Parathyroid adenoma (tissue), 2 donors: ENCODE results near the gene RNF5.
A peak's percentile ranks its signal among the peaks of the same experiment; 100 is the strongest.

ENCODE experiments used
- H2AFZ ChIP-seq: fragments of 300-600 bp; sonication (generic); one replicate; pipeline ENCODE4 v1.7.0; 2017; ENCODE audit warnings: antibody characterized with exemption, mild to moderate bottlenecking
- H3K27ac ChIP-seq: fragments of 300-600 bp; sonication (generic); one replicate; pipeline ENCODE4 v1.7.0; 2017
- H3K27me3 ChIP-seq: fragments of 300-600 bp; sonication (generic); one replicate; pipeline ENCODE4 v1.7.0; 2017; ENCODE audit warnings: low read length; ENCODE audit not compliant: control insufficient read depth, insufficient read depth
- H3K36me3 ChIP-seq: fragments of 300-600 bp; sonication (generic); one replicate; pipeline ENCODE4 v1.7.0; 2017; ENCODE audit warnings: low read length; ENCODE audit not compliant: control insufficient read depth, insufficient read depth
- H3K4me1 ChIP-seq: fragments of 300-600 bp; sonication (generic); one replicate; pipeline ENCODE4 v1.7.0; 2017; ENCODE audit warnings: control low read depth
- H3K4me2 ChIP-seq: fragments of 300-600 bp; sonication (generic); one replicate; pipeline ENCODE4 v1.7.0; 2017; ENCODE audit warnings: low read length
- H3K4me3 ChIP-seq: fragments of 300-600 bp; sonication (generic); one replicate; pipeline ENCODE4 v1.7.0; 2017; ENCODE audit warnings: low read depth, low read length
- H3K79me2 ChIP-seq: fragments of 300-600 bp; sonication (generic); one replicate; pipeline ENCODE4 v1.7.0; 2017; ENCODE audit warnings: control low read depth
- H3K9ac ChIP-seq: fragments of 300-600 bp; sonication (generic); one replicate; pipeline ENCODE4 v1.7.0; 2017; ENCODE audit warnings: mild to moderate bottlenecking
- H3K9me3 ChIP-seq: fragments of 300-600 bp; sonication (generic); one replicate; pipeline ENCODE4 v1.7.0; 2017; ENCODE audit warnings: low read length; ENCODE audit not compliant: control insufficient read depth
- TF ChIP-seq, protein P1 (sequence below): fragments of 300-600 bp; sonication (generic); IDR thresholded peaks from one replicate; pipeline ENCODE4 v1.7.0; 2017; ENCODE audit warnings: antibody characterized with exemption, mild to moderate bottlenecking
- donor health status: primary hyperparathyroidism.

Gene RNF5

DNA sequence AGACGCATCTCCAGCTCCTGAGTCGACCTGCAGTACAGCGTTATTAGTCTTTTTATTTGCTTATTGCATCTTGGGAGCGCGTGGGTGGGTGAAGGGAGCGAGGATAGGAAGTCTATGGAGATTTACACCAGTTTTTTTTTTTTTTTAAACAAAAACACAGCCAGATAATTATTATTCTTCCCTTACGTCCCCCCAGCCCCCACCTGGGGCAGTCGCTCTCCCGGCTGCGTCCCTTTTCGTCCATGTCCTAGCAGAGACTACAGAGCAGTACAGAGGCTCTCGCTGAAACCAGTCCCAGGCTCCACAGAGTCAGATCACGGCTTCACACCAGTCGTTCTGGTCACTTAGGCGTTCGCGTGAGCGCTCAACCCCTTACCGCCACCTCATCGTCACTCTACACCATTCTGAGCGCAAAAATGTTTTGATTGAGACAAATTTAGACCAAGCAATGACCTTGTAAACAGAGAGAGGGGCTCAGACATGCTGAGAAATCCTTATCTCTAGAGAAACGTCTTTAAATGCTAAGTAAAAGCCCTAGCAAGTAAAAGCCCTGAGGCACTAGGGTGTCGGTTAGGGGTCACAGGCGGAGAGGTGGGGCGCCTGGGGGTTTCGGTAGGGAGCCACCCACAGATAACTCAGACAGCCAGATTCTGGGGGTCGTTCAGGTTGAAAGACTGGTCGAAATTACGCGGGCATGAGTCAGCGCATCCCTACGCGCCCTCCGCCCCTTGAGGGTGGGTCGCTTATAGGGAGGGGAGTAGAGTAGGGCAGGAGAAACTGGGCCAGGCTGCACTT lies 25.2 kb upstream of the RNF5 start:
- H3K9ac ChIP-seq: peak overlapping the region; percentile 50
- H3K4me2 ChIP-seq: peak overlapping the region; percentile 88

DNA sequence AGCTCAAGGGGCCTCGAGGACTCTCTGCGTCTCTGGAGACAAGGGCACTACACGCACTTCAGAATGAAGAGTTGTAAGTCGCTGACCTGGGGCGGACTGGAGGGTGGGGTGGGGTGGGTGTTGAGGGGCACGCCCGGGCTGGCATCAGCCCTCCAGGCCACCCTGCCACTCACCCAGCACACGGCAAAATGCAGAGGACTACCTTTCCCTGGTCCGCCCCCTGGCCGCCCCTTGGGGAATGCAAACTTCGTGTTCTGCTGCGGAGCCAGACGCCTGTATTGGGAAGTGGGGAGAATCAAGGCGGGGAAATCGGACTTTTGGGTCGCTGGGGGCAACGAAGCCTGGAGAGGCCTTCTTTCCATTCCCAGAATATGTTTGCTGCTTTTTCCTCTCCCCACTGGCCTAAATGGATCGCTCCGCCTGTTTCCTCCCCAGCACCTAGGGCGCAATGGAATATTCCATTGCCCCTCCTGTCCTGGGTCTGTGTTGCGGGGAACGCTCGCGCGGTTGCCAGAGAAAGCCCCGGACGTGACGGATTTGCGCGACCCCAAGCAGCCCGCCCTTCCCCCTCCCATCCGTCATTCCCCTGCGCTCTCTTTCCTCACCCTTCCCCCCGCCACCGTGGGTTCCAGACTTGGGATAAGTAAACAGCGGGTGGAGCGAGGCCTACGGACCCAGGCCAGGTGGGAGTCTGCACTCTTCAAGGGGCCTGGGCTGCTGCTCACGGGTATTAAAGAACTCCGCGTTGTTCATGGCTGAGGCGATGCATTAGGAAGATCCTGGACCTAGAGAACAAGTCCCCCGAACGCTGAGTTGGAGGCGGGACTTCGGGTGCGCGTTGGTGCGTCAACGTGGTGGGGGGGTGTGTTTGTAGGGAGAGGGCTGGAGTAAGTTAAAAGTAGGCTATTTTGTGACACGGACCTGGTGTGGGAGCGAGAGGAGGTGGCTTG lies 24.4 kb upstream of the RNF5 start, which contains the start of gene PPT2:
Gene PPT2, plus strand, starts transcription at position 578 of the 950 bp plus-strand sequence. CDS start 454 bp downstream, outside the sequence.
- peaks cover 9% of the 10 kb centered on the region for H3K79me2 ChIP-seq
- H2AFZ ChIP-seq: peak within 1 kb of the TSS; percentile 77
- TF ChIP-seq, protein P1, sequence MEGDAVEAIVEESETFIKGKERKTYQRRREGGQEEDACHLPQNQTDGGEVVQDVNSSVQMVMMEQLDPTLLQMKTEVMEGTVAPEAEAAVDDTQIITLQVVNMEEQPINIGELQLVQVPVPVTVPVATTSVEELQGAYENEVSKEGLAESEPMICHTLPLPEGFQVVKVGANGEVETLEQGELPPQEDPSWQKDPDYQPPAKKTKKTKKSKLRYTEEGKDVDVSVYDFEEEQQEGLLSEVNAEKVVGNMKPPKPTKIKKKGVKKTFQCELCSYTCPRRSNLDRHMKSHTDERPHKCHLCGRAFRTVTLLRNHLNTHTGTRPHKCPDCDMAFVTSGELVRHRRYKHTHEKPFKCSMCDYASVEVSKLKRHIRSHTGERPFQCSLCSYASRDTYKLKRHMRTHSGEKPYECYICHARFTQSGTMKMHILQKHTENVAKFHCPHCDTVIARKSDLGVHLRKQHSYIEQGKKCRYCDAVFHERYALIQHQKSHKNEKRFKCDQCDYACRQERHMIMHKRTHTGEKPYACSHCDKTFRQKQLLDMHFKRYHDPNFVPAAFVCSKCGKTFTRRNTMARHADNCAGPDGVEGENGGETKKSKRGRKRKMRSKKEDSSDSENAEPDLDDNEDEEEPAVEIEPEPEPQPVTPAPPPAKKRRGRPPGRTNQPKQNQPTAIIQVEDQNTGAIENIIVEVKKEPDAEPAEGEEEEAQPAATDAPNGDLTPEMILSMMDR: peak; percentile 34
- no peaks in the 10 kb centered on the region for H3K27me3 ChIP-seq
- H3K9ac ChIP-seq: peak within 1 kb of the TSS; percentile 50
- H3K4me1 ChIP-seq: peaks cover 15% of the 10 kb centered on the region
- H3K4me2 ChIP-seq: peak within 1 kb of the TSS; percentile 88
- no peaks in the 10 kb centered on the region for H3K36me3 ChIP-seq
- peak within 1 kb of the TSS; percentile 80 for H3K4me3 ChIP-seq
- no peaks in the 10 kb centered on the region for H3K9me3 ChIP-seq
- H3K27ac ChIP-seq: peak within 1 kb of the TSS; percentile 98

More for the DNA sequence above, 25.2 kb upstream of the RNF5 start:
- H3K79me2 ChIP-seq: peaks cover 9% of the 10 kb centered on the region
- peaks cover 15% of the 10 kb centered on the region for H3K4me1 ChIP-seq
- peak overlapping the region; percentile 77 for H2AFZ ChIP-seq
- H3K36me3 ChIP-seq: no peaks in the 10 kb centered on the region
- H3K27me3 ChIP-seq: no peaks in the 10 kb centered on the region
- H3K4me3 ChIP-seq: peak overlapping the region; percentile 80
- TF ChIP-seq, protein P1: no peak
- H3K9me3 ChIP-seq: no peaks in the 10 kb centered on the region
- H3K27ac ChIP-seq: peak overlapping the region; percentile 98

DNA sequence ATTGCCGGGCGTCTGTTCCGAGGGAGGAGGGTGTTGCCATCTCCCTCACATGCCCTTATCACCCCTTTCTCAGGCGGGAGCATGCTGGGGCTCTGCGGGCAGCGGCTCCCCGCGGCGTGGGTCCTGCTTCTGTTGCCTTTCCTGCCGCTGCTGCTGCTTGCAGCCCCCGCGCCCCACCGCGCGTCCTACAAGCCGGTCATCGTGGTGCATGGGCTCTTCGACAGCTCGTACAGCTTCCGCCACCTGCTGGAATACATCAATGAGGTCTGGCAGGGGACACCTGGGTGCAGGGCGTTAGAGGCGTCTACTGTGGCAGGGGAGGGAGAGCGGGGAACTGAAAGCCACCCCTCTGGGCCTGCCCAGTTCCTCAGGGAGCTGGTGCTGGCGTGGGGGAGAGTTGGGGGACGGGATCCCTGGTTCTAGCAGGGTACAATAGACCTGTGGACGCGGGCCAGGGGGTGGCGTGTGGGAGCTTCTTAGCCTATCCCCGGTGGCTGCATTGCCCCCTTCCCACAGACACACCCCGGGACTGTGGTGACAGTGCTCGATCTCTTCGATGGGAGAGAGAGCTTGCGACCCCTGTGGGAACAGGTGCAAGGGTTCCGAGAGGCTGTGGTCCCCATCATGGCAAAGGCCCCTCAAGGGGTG lies 23.6 kb upstream of the RNF5 start:
- Histone ChIP-seq H2AFZ (peak overlapping the region; percentile 77), H3K4me1 (peaks cover 15% of the 10 kb centered on the region), H3K27me3 (no peaks in the 10 kb centered on the region), H3K9me3 (no peaks in the 10 kb centered on the region), H3K4me2 (peak overlapping the region; percentile 88), H3K27ac (peak overlapping the region; percentile 98), H3K4me3 (peak overlapping the region; percentile 80), H3K36me3 (no peaks in the 10 kb centered on the region), H3K9ac (no peak overlapping the region), H3K79me2 (peaks cover 9% of the 10 kb centered on the region)
- TF ChIP-seq, protein P1: peak; percentile 76

DNA sequence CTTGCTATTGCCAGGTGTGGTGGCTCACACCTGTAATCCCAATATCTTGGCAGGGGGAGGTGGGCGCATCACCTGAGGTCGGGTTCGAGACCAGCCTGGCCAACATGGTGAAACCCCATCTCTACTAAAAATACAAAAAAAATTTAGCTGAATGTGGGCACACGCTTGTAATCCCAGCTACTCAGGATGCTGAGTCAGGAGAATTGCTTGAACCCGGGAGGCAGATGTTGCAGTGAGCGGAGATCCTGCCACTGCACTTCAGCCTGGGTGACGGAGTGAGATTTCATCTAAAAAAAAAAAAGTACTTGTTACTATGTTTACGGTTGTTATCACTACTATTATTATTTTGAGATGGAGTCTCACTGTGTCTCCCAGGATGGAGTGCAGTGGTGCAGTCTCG lies 21.3 kb upstream of the RNF5 start:
- no peaks in the 10 kb centered on the region for H3K27me3 ChIP-seq
- H3K79me2 ChIP-seq: peaks cover 9% of the 10 kb centered on the region
- TF ChIP-seq, protein P1: no peak
- peaks cover 10% of the 10 kb centered on the region for H3K4me1 ChIP-seq
- no peaks in the 10 kb centered on the region for H3K36me3 ChIP-seq
- H3K9me3 ChIP-seq: no peaks in the 10 kb centered on the region
- H3K9ac ChIP-seq: no peak overlapping the region
- no peak overlapping the region for H3K27ac ChIP-seq
- H2AFZ ChIP-seq: no peak overlapping the region
- no peak overlapping the region for H3K4me2 ChIP-seq
- H3K4me3 ChIP-seq: no peak overlapping the region
